ENCODE data around the gene KDM4E. TPM values are rescaled to one million over a fixed set of nuclear protein-coding genes. Genes with fewer than 3 reads are reported as not detected.

Gene KDM4E
- total and polyA plus RNA-seq, 2 experiments from 2014 or later: not detected

DNA sequence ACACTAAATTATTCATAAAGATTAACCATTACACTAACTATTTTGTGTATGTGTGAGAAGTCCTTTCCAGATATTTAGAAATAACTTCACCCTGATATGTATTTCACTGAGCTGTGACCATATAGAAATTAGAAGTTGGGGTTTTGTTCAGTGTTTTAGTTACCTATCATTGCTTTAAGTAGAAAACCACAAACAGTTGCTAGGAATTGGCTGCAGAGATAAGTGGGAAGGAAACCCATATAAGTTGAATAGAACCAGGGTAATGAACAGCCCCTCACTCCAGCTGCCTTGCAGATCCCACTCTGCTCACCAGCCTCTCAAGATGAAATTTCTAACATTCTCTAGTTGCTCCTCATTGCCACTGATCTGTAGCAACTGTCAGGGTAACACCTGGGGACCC, 51.9 kb downstream of the KDM4E start:
- DNase-seq (ENCODE audit: low read depth in 1 of 2, low spot score in 1 of 2): no peak
- no peak overlapping the region for H3K27ac ChIP-seq
- no peaks in the 10 kb centered on the region for H3K36me3 ChIP-seq
- H3K4me3 ChIP-seq: no peak overlapping the region
- H3K9me3 ChIP-seq (ENCODE audit: low read depth): no peaks in the 10 kb centered on the region
- H3K4me1 ChIP-seq (ENCODE audit: low read depth): no peaks in the 10 kb centered on the region
- TF ChIP-seq CTCF (IDR thresholded peaks at IDR 0.05; ENCODE audit: low read depth, low read length): no peak
- H3K27me3 ChIP-seq: no peaks in the 10 kb centered on the region

Other genes with a start within 250 kb of the KDM4E start
- gene CWC15, start 51.7 kb upstream of the KDM4E start, total RNA-seq: 55.9 and 60.4 TPM in 2 replicates
- gene CWC15, start 51.7 kb upstream of the KDM4E start, polyA plus RNA-seq: 77.8 and 99.2 TPM in 2 replicates
- gene KDM4D, start 51.5 kb upstream of the KDM4E start, total RNA-seq: 3.7 and 3.8 TPM in 2 replicates
- 3.3 and 4.7 TPM in 2 replicates for gene KDM4D, start 51.5 kb upstream of the KDM4E start, polyA plus RNA-seq
- gene KDM4F, start 24.2 kb downstream of the KDM4E start, total RNA-seq: not detected in 2 replicates
- not detected in 2 replicates for gene KDM4F, start 24.2 kb downstream of the KDM4E start, polyA plus RNA-seq
- gene SRSF8, start 41.7 kb downstream of the KDM4E start, total RNA-seq: 19.0 and 19.3 TPM in 2 replicates
- 40.1 and 43.0 TPM in 2 replicates for gene SRSF8, start 41.7 kb downstream of the KDM4E start, polyA plus RNA-seq
- 2.0 and 3.3 TPM in 2 replicates for gene ENDOD1, start 64.6 kb downstream of the KDM4E start, total RNA-seq
- gene ENDOD1, start 64.6 kb downstream of the KDM4E start, polyA plus RNA-seq: 2.0 and 2.8 TPM in 2 replicates
- gene SESN3, start 205.9 kb downstream of the KDM4E start, total RNA-seq: 21.6 and 27.7 TPM in 2 replicates
- gene SESN3, start 205.9 kb downstream of the KDM4E start, polyA plus RNA-seq: 3.9 and 6.0 TPM in 2 replicates

Data from cardiac muscle cell (in vitro differentiated cells and primary cell).